ENCODE results near the gene APBB1. TPM values are rescaled to one million over a fixed set of nuclear protein-coding genes. Genes with fewer than 3 reads are reported as not detected.
A peak's percentile ranks its signal among the peaks of the same experiment; 100 is the strongest.

Gene APBB1
- total RNA-seq, 4 donors from 2014 or later: 9.8 to 31.4 (median 15.0) TPM

GRCh38 chr11:6362873-6363678 is 55.8 kb downstream of the APBB1 start:
- no peak for TF ChIP-seq POLR2A (IDR thresholded peaks at IDR 0.05)
- TF ChIP-seq, protein P1, sequence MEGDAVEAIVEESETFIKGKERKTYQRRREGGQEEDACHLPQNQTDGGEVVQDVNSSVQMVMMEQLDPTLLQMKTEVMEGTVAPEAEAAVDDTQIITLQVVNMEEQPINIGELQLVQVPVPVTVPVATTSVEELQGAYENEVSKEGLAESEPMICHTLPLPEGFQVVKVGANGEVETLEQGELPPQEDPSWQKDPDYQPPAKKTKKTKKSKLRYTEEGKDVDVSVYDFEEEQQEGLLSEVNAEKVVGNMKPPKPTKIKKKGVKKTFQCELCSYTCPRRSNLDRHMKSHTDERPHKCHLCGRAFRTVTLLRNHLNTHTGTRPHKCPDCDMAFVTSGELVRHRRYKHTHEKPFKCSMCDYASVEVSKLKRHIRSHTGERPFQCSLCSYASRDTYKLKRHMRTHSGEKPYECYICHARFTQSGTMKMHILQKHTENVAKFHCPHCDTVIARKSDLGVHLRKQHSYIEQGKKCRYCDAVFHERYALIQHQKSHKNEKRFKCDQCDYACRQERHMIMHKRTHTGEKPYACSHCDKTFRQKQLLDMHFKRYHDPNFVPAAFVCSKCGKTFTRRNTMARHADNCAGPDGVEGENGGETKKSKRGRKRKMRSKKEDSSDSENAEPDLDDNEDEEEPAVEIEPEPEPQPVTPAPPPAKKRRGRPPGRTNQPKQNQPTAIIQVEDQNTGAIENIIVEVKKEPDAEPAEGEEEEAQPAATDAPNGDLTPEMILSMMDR (IDR thresholded peaks at IDR 0.05): peak in 5 of 6 experiments; percentile 27 to 77 (median 67)
- H3K36me3 ChIP-seq: no peaks in the 10 kb centered on the region
- no peak overlapping the region for H3K4me3 ChIP-seq
- no peaks in the 10 kb centered on the region for H3K9me3 ChIP-seq
- H3K4me1 ChIP-seq: no peaks in the 10 kb centered on the region
- no peaks in the 10 kb centered on the region for H3K27me3 ChIP-seq
- H3K27ac ChIP-seq: no peak overlapping the region
- DNase-seq: peak; percentile 50 to 85 (median 75)

DNA sequence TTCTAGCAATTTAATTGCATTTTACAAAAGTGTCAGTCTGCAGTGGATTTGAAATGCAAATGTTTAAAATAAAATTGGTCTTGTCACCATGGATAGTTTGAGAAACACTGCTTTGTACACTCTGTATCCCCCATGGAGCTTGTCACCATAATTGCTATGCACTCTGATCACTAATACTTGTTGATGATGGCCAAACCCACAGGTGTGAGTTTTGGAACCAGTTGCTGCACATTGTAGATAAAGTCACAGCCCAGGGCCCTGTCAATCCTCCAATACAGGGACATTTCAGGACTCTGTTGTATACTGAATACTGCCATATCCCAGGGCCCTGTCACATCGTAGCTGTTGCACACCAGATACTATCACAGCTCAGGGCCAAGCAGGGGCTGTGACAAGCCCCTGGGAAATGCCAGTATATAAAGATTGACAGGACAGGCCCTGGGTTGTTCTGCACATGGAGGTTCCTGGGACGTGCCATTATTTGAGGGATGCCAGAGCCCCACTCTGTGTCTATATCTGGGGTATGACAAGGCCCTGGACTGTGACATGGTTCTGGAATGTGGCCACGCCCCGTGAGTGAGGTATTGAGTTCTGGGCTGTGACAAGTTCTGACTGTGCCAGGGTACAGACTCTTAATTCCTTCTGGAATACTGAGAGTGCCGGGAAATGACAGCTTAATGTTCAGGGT is 56.6 kb downstream of the APBB1 start:
- no peak overlapping the region for H3K27ac ChIP-seq
- no peaks in the 10 kb centered on the region for H3K36me3 ChIP-seq
- no peaks in the 10 kb centered on the region for H3K27me3 ChIP-seq
- H3K4me3 ChIP-seq: no peak overlapping the region
- no peaks in the 10 kb centered on the region for H3K9me3 ChIP-seq
- H3K4me1 ChIP-seq: no peaks in the 10 kb centered on the region
- no peak for TF ChIP-seq POLR2A (IDR thresholded peaks at IDR 0.05)
- TF ChIP-seq, protein P1 (IDR thresholded peaks at IDR 0.05): no peak
- no peak for DNase-seq

DNA sequence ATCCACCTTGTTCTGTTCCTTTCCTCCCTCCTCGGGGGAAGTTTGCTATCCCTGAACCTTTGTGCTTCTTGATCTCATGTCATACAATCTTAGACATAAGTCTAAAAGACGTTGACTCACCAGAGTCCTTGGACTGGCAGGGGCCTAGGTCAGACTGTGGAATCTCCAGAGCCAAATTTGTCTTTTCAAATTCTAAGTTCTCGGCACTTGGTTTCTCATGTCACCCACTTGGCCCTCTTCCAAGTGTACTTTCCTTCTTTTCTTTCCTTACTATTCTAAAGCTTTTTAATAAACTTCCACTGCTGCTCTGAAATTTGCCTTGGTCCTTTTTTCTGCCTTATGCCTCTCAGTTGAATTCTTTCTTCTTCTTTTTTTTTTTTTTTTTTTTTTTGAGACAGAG is 58.7 kb downstream of the APBB1 start:
- Histone ChIP-seq H3K27ac (no peak overlapping the region), H3K4me3 (no peak overlapping the region), H3K4me1 (no peaks in the 10 kb centered on the region), H3K36me3 (no peaks in the 10 kb centered on the region), H3K9me3 (no peaks in the 10 kb centered on the region), H3K27me3 (no peaks in the 10 kb centered on the region)
- TF ChIP-seq POLR2A (IDR thresholded peaks at IDR 0.05): no peak
- TF ChIP-seq, protein P1 (IDR thresholded peaks at IDR 0.05): no peak
- no peak for DNase-seq

DNA sequence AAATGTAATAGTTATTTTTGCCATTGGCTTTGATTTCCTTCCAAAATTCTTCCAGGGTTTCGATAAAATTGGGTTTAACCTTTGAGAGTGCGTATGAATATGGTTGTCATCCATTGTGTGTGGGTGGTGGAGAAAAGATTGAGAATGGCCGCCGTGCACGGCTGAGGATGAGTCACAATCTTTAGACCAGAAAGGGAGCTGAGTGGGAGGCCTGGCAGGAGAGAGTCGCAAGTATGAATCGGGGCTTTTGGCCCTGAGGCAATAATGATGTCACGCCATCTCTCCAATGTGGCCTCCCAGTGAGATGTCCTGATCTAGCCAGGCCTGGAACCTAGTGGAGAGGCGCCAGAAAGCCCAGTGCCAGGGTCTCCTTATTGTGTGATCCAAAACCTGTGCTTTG is 61.7 kb downstream of the APBB1 start:
- Histone ChIP-seq H3K4me1 (no peaks in the 10 kb centered on the region), H3K36me3 (no peaks in the 10 kb centered on the region), H3K9me3 (no peaks in the 10 kb centered on the region), H3K27ac (peak overlapping the region in 1 of 4 donors; percentile 27), H3K27me3 (no peaks in the 10 kb centered on the region), H3K4me3 (no peak overlapping the region)
- peak in 1 of 3 donors; percentile 48 for DNase-seq
- TF ChIP-seq, protein P1 (IDR thresholded peaks at IDR 0.05): no peak
- no peak for TF ChIP-seq POLR2A (IDR thresholded peaks at IDR 0.05)

- Histone ChIP-seq H3K27me3 (no peaks in the 10 kb centered on the region), H3K27ac (no peak overlapping the region), H3K4me3 (no peak overlapping the region), H3K36me3 (no peaks in the 10 kb centered on the region), H3K4me1 (no peaks in the 10 kb centered on the region), H3K9me3 (no peaks in the 10 kb centered on the region)
- TF ChIP-seq, protein P1 (IDR thresholded peaks at IDR 0.05): no peak
- no peak for TF ChIP-seq POLR2A (IDR thresholded peaks at IDR 0.05)
- no peak for DNase-seq
These were observed 62.3 kb downstream of the APBB1 start for GRCh38 chr11:6356503-6357055.

All from Peyer's patch (tissue), 4 donors.